ENCODE measurements around the gene NUF2.
"Not testable (repeated sequence)": the region's sequence is repeated elsewhere in the genome, so short reads cannot be mapped to it uniquely, and the experiment has no call there.

NUF2 gene

GRCh38 chr1:163321311-163322305 is at the start of gene NUF2:
Gene NUF2, plus strand, starts transcription at chr1:163321954. Its CDS starts 4,098 bp downstream, at chr1:163326052.
- DNase-seq (ENCODE audit: low spot score) = peak; percentile 36

GRCh38 chr1:163273766-163274441 is 47.9 kb upstream of the NUF2 start:
- no peak for DNase-seq (ENCODE audit: low spot score)

GRCh38 chr1:163275222-163275621 is 46.5 kb upstream of the NUF2 start:
- no peak for DNase-seq (ENCODE audit: low spot score)

GRCh38 chr1:163278602-163279001 is 43.2 kb upstream of the NUF2 start:
- no peak for DNase-seq (ENCODE audit: low spot score)

GRCh38 chr1:163284867-163285266 is 36.9 kb upstream of the NUF2 start:
- DNase-seq (ENCODE audit: low spot score) = not testable (repeated sequence)

- no peak for DNase-seq (ENCODE audit: low spot score)
Measured at GRCh38 chr1:163290025-163290640, 31.6 kb upstream of the NUF2 start.

GRCh38 chr1:163291461-163291860 is 30.3 kb upstream of the NUF2 start:
- no peak for DNase-seq (ENCODE audit: low spot score)

- DNase-seq (ENCODE audit: low spot score) = not testable (repeated sequence)
Measured at GRCh38 chr1:163292153-163292552, 29.6 kb upstream of the NUF2 start.

GRCh38 chr1:163293497-163293896 is 28.3 kb upstream of the NUF2 start:
- not testable (repeated sequence) for DNase-seq (ENCODE audit: low spot score)

GRCh38 chr1:163295949-163296348 is 25.8 kb upstream of the NUF2 start:
- no peak for DNase-seq (ENCODE audit: low spot score)

GRCh38 chr1:163296504-163297263 is 25.1 kb upstream of the NUF2 start:
- DNase-seq (ENCODE audit: low spot score) = no peak

- no peak for DNase-seq (ENCODE audit: low spot score)
Measured at GRCh38 chr1:163298365-163298764, 23.4 kb upstream of the NUF2 start.

- DNase-seq (ENCODE audit: low spot score) = no peak
Measured at GRCh38 chr1:163300568-163300967, 21.2 kb upstream of the NUF2 start.

- no peak for DNase-seq (ENCODE audit: low spot score)
Measured at GRCh38 chr1:163303561-163303960, 18.2 kb upstream of the NUF2 start.

GRCh38 chr1:163305441-163305840 is 16.3 kb upstream of the NUF2 start:
- DNase-seq (ENCODE audit: low spot score) = no peak

- no peak for DNase-seq (ENCODE audit: low spot score)
Measured at GRCh38 chr1:163307479-163308171, 14.1 kb upstream of the NUF2 start.

- DNase-seq (ENCODE audit: low spot score) = no peak
Measured at GRCh38 chr1:163308811-163309210, 12.9 kb upstream of the NUF2 start.

GRCh38 chr1:163315773-163316374 is 5.9 kb upstream of the NUF2 start:
- DNase-seq (ENCODE audit: low spot score) = no peak

- DNase-seq (ENCODE audit: low spot score) = no peak
Measured at GRCh38 chr1:163320891-163321290, 863 bp upstream of the NUF2 start.

- not testable (repeated sequence) for DNase-seq (ENCODE audit: low spot score)
Measured at GRCh38 chr1:163323339-163323738, 1.6 kb downstream of the NUF2 start.

GRCh38 chr1:163331116-163331515 is 9.4 kb downstream of the NUF2 start:
- no peak for DNase-seq (ENCODE audit: low spot score)

All from HuH-7.5 (cell line).